ENCODE measurements around the gene PDHX. TPM values are rescaled to one million over a fixed set of nuclear protein-coding genes. Genes with fewer than 3 reads are reported as not detected.

Gene PDHX
- total RNA-seq, 1 donor from 2014 or later: 18.6 TPM

DNA sequence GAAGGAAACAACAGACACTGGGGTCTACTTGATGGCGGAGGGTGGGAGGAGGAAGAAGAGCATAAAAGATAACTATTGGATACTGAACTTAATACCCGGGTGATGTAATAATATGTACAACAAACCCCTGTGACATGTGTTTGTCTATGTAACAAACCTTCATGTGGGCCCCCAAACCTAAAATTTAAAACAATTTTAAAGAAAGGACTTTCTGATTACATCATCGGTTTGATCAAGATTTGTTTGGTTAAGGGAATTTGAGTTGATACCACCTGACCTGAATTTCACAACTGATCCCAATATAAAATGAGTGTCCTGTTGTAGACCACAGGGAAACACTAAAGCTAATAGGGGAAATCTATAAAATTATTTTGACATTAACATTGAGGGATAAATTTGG is 34.5 kb upstream of the PDHX start:
- ChIA-PET POLR2A (no interaction called here), CTCF (no interaction called here)
- H3K4me3 Mint-ChIP-seq: no peak overlapping the region
- H3K27me3 Mint-ChIP-seq: no peaks in the 10 kb centered on the region
- no peak for DNase-seq
- peaks cover 3% of the 10 kb centered on the region for H3K9me3 Mint-ChIP-seq
- H3K36me3 Mint-ChIP-seq (ENCODE audit: low read depth): peaks cover 29% of the 10 kb centered on the region
- no peak for ATAC-seq (ENCODE audit: low read depth)
- H3K27ac Mint-ChIP-seq: no peak overlapping the region
- intact Hi-C loops (cut with micrococcal nuclease): no loop called here
- H3K4me1 Mint-ChIP-seq: no peaks in the 10 kb centered on the region
- TF ChIP-seq, protein P1, sequence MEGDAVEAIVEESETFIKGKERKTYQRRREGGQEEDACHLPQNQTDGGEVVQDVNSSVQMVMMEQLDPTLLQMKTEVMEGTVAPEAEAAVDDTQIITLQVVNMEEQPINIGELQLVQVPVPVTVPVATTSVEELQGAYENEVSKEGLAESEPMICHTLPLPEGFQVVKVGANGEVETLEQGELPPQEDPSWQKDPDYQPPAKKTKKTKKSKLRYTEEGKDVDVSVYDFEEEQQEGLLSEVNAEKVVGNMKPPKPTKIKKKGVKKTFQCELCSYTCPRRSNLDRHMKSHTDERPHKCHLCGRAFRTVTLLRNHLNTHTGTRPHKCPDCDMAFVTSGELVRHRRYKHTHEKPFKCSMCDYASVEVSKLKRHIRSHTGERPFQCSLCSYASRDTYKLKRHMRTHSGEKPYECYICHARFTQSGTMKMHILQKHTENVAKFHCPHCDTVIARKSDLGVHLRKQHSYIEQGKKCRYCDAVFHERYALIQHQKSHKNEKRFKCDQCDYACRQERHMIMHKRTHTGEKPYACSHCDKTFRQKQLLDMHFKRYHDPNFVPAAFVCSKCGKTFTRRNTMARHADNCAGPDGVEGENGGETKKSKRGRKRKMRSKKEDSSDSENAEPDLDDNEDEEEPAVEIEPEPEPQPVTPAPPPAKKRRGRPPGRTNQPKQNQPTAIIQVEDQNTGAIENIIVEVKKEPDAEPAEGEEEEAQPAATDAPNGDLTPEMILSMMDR (IDR thresholded peaks at IDR 0.05): no peak

DNA sequence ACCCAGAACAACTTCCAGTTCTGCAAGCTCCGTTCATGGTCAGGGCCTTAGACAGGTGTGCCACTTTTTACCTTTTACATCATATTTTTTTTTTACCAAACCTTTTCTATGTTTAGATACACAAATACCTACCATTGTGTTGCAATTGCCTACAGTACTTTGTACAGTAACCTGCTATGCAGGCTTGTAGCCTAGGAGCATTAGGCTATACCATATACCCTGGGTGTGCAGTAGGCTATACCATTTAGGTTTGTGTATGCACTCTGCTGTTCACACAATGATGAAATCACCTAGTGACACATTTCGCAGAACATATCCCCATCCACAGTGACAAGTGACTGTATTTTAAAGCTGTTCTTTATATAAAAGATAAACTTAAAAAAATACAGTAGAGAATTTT is 29.8 kb upstream of the PDHX start:
- TF ChIP-seq, protein P1 (IDR thresholded peaks at IDR 0.05): no peak
- ATAC-seq (ENCODE audit: low read depth) (no peak), DNase-seq (no peak)
- H3K4me1 Mint-ChIP-seq: no peaks in the 10 kb centered on the region
- no peak overlapping the region for H3K4me3 Mint-ChIP-seq
- POLR2A ChIA-PET: interaction anchor here (0.6 kb wide), 1 partner anchor 297 kb away, joined by 3 read pairs; no protein-coding TSS in a partner anchor
- peaks cover 47% of the 10 kb centered on the region for H3K36me3 Mint-ChIP-seq (ENCODE audit: low read depth)
- H3K27ac Mint-ChIP-seq: no peak overlapping the region
- CTCF ChIA-PET: interaction anchor here (0.7 to 5.7 kb wide), 3 partner anchors 46 to 394 kb away, joined by 3 to 74 read pairs (median 4); no protein-coding TSS in a partner anchor
- H3K9me3 Mint-ChIP-seq: peaks cover 1% of the 10 kb centered on the region
- no peaks in the 10 kb centered on the region for H3K27me3 Mint-ChIP-seq
- intact Hi-C loops (cut with micrococcal nuclease): no loop called here

DNA sequence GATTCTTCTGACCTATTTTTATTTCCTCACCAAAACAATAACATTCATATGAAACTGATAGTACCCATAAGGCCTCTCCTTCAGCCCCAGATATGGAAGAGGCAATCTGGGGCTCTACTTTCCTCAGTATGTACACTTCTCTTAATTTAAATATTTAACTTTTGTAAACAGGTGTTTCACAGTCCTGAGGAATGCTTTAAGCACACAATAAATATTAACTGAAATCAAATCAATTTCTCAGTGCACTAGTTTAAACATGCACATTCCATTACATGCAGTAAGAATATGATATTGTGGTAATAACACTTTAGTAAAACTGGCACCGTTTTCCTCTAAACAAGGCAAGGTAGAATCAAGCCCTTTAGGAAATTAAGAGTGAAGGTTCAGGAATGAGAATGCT is 29.2 kb upstream of the PDHX start:
- no peak overlapping the region for H3K27ac Mint-ChIP-seq

DNA sequence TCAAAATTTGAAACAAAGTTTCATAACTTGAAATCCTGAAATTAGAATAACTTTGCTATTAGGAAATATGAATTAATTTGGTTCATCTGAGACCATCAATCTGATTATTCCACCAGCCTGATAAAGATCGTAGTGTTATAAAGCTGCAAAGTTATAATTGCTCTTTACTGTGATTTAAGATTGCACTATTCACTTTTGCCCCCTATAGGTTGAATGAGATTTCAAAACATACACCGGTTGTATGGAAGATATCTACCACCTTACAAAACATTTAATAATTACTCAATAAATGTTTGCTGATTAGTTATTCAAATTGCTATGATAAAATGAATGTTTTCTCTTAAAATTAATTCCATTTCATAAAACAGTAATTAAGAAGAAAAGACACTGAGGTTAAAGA is 26.3 kb upstream of the PDHX start:
- ATAC-seq (ENCODE audit: low read depth) (no peak), DNase-seq (no peak)
- H3K27ac Mint-ChIP-seq: no peak overlapping the region
- ChIA-PET POLR2A (interaction anchor here (0.9 to 1.5 kb wide), 2 partner anchors 304 to 760 kb away, joined by 3 read pairs; no protein-coding TSS in a partner anchor), CTCF (interaction anchor here (5.7 to 6.3 kb wide), 2 partner anchors 303 to 377 kb away, joined by 43 to 74 read pairs; partner anchors contain the start of gene ELF5)
- H3K9me3 Mint-ChIP-seq: no peaks in the 10 kb centered on the region
- no peaks in the 10 kb centered on the region for H3K4me1 Mint-ChIP-seq
- no peaks in the 10 kb centered on the region for H3K27me3 Mint-ChIP-seq
- no peak overlapping the region for H3K4me3 Mint-ChIP-seq
- intact Hi-C loops (cut with micrococcal nuclease): loop anchor here (1.0 kb wide), 1 partner anchor 325 kb away; no protein-coding TSS in a partner anchor
- H3K36me3 Mint-ChIP-seq (ENCODE audit: low read depth): peaks cover 30% of the 10 kb centered on the region
- TF ChIP-seq, protein P1 (IDR thresholded peaks at IDR 0.05): no peak

More for the DNA sequence above, 29.2 kb upstream of the PDHX start:
- POLR2A ChIA-PET: no interaction called here
- intact Hi-C loops (cut with micrococcal nuclease): no loop called here
- CTCF ChIA-PET: interaction anchor here (5.7 kb wide), 1 partner anchor 301 kb away, joined by 74 read pairs; no protein-coding TSS in a partner anchor
- Mint-ChIP-seq H3K27me3 (no peaks in the 10 kb centered on the region), H3K9me3 (no peaks in the 10 kb centered on the region), H3K36me3 (ENCODE audit: low read depth) (peaks cover 42% of the 10 kb centered on the region), H3K4me3 (no peak overlapping the region), H3K4me1 (no peaks in the 10 kb centered on the region)
- ATAC-seq (ENCODE audit: low read depth): no peak
- TF ChIP-seq, protein P1 (IDR thresholded peaks at IDR 0.05): no peak
- no peak for DNase-seq

DNA sequence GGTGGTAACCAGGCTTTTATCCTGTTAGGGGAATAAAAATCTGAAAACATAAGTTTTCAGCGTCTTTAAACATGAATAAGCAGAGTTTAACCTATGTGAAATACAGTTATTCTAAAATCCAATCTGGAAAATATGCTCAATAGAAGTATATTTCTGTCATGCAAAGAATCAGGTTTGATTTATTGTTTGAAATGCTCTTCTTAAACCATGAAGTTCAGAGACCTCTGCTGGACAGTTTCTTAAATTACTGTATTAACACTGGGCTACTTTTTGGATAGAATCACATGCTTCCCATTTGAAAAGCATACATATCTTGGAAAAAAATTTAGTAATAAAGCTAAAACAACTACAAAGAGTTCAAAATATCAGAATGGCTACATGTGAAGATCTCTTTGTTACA is 25.6 kb upstream of the PDHX start:
- CTCF ChIA-PET: interaction anchor here (0.8 to 6.3 kb wide), 4 partner anchors 12 to 378 kb away, joined by 3 to 59 read pairs (median 24); partner anchors contain the start of gene ELF5
- no peak for ATAC-seq (ENCODE audit: low read depth)
- Mint-ChIP-seq H3K27me3 (no peaks in the 10 kb centered on the region), H3K27ac (no peak overlapping the region), H3K36me3 (ENCODE audit: low read depth) (peaks cover 29% of the 10 kb centered on the region), H3K9me3 (no peaks in the 10 kb centered on the region), H3K4me3 (no peak overlapping the region), H3K4me1 (no peaks in the 10 kb centered on the region)
- intact Hi-C loops (cut with micrococcal nuclease): loop anchor here (1.0 kb wide), 3 partner anchors 305 to 378 kb away; partner anchors contain the start of gene ELF5
- TF ChIP-seq, protein P1 (IDR thresholded peaks at IDR 0.05): no peak
- DNase-seq: no peak
- POLR2A ChIA-PET: no interaction called here

All from activated B cell treated with CpG ODN at 0.5 μM for 24 hours (primary cell).